GM12872 (cell line): ENCODE data around the gene SLC39A5.

Source experiments
- TF ChIP-seq, protein P1 (sequence below): IDR thresholded peaks from 3 replicates; pipeline ENCODE4 v1.5.1; 2011; ENCODE audit warnings: low read depth, mild to moderate bottlenecking, low read length, moderate library complexity; ENCODE audit not compliant: insufficient read depth

The SLC39A5 gene

GRCh38 chr12:56252649-56253048 is 22.8 kb downstream of the SLC39A5 start:
- TF ChIP-seq, protein P1, sequence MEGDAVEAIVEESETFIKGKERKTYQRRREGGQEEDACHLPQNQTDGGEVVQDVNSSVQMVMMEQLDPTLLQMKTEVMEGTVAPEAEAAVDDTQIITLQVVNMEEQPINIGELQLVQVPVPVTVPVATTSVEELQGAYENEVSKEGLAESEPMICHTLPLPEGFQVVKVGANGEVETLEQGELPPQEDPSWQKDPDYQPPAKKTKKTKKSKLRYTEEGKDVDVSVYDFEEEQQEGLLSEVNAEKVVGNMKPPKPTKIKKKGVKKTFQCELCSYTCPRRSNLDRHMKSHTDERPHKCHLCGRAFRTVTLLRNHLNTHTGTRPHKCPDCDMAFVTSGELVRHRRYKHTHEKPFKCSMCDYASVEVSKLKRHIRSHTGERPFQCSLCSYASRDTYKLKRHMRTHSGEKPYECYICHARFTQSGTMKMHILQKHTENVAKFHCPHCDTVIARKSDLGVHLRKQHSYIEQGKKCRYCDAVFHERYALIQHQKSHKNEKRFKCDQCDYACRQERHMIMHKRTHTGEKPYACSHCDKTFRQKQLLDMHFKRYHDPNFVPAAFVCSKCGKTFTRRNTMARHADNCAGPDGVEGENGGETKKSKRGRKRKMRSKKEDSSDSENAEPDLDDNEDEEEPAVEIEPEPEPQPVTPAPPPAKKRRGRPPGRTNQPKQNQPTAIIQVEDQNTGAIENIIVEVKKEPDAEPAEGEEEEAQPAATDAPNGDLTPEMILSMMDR = no peak

DNA sequence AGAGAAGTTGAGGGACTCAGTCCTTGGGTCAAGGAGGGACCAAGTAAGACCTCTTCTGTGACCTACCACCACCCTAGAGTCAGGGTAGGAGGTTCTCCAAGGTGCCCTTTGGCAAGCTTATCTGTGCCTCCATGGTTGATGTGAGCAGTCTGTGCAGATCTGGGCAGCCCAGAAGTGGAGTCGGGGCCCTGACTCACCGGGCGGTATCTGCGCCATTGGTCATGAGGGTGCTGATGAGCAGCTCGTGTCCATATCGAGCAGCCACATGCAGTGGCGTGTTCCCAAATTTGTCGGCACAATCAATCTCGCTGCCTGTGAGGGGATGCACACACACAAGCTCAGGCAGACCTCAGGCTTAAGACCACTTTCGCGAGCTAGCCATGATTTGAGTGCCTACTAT is 23.2 kb downstream of the SLC39A5 start:
- TF ChIP-seq, protein P1 = no peak

DNA sequence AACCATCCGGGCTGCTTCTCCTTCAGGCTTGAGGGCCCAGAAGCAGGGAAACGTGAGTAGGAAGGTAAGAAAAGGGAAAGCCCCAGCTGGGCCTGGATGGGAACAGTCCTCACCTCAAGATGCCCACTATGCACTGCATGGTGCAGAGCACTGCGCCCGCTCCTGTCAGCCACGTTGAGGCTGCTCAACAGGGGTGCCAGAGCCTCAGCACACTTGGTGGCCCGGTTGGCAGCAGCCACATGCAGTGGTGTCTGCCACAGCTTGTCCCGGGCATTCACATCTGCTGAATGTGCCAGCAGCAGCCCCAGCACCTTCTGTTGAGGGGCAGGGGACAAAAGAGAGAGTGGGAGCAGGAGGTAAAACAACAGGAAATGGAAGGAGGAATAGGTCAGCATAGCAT is 25.8 kb downstream of the SLC39A5 start:
- TF ChIP-seq, protein P1 = no peak

DNA sequence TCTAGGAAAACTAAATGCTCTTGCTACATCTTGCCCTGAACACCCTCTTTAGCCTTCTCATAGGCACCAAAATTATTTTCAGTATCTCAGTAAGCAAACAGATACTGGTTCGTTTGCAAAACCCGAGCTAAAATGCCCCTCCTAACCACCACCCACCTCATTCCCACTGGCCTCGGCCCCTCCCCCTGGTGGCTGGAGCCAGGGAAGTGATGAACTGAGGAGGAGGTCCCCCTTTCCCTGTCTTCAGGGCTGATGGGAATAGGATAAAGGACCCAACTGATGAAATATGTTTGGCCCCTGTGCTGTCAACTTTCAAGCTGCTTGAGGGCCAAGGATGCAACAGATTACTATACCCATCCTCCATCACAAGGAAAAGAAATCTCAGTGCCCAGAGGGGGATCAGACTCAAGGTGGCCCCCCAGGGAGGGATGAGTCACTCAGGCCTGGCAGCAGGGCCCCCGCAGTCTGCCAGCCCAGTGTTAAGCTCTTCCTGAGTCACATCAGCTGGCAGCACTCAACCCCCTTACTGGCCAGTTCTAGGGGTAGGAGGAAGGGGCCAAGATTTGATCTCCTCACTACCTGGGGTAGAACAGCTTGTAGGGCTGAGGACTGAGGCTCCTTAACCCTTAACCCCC is 26.6 kb downstream of the SLC39A5 start:
- TF ChIP-seq, protein P1 = no peak

DNA sequence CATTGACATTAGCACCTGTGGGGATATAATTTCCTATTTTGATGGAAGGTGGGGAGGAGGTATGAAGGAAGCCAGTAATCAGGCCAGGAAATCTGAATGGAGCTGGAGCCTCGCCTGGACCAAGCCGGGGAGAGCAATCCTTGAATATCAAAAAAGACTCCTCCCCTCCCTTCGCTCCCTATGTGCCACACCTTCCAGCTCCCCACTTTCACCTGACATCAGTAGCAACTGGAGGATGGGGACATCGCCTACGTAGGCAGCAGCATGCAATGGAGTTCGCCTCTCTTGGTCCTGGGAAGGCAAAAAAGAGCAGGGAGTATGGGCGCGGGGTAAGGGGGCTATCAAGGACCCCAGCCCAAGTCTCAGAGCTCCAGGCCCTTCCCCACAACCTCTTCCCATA is 27.2 kb downstream of the SLC39A5 start:
- TF ChIP-seq, protein P1 = no peak

DNA sequence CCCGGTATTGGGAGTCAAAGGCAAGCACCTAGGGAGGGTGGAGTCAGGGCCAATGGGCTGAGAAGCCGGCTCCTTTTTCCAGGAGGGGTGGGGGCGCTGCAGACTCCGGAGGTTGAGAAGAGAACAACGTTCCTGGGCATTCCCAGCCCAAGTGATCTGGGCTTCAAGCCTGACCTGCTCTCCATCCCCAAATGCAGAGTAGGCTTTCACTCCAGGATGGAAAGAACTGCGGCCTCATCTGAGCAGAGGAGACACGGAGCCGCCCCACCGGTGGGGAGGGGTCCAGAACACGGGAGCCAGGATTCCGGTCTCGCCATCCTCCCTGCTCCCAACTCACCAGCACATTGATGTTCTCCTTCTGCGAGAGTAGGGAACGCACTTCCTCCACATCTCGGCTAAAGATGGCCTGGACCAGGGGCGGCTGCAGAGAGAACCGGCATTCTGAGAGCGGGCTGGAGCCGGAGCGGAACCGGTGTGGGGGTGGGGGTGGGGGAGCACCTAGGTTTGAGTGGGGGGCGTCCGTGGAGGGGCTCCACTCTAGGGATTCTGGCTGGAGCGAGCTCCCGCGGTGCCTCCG is 27.7 kb downstream of the SLC39A5 start:
- TF ChIP-seq, protein P1 = peak; percentile 28; the same call in 1 of the 3 replicates

DNA sequence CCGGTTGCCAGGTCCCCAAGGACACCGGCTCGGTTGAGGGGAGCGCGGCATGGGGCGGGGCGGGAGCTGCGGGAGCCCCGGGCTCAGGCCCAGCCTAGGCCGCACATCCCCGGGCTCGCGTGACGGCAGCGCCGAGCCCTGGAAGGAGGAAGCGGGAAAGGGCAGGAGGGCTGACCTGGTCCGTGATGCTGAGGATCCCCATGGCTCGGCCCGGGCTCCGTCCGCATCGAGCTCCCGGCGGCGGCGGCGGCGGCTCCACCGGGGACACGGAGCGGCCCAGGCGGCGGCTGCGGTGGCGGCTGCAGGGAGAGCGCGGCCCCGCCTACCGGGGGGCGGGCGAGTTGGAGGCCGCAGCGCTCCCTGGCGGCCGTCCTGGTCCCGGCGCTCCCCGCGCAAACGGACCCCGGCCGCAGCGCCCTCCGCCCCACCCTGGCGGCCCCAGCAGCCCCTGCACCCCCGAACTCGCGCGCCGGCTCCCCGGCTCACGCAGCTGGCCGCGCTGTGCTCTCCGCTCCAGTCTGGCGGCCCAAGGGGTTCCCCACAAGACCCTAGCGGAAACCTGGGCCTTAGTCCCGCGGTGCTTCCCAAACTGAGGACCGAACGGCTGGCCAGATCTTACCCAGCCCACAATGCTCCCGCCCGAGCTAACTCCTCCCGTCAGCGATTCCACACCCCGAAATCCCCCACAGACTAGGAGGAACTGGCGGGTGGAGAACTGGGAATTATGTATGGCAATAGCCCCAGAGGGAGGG is 28.4 kb downstream of the SLC39A5 start, which contains the start of gene ANKRD52:
ANKRD52 (minus strand) TSS at position 317 of the 752 bp plus-strand sequence; CDS start at position 202, 115 bp downstream.
- TF ChIP-seq, protein P1 = peak; percentile 56; the same call in 2 of the 3 replicates
